Endothelial cell of umbilical vein (primary cell): ENCODE data around the gene ARFGEF3. TPM values are rescaled to one million over a fixed set of nuclear protein-coding genes. Genes with fewer than 3 reads are reported as not detected.

ENCODE experiments used
- BruUV-seq: library from RNA; stranded (reverse); fragments of 400-500 nt; replicated peaks from 2 replicates; lab custom pipeline; 2021; lab: Mats Ljungman, UMichigan
- CTCF ChIA-PET: fragments of 300-600, 350-600 bp; sonication (Branson Sonifier 250); formaldehyde crosslinking; loops from one replicate; lab custom pipeline; 2021; ENCODE audit warnings: antibody characterized with exemption, inconsistent platforms; lab: Charles Lee
- POLR2A ChIA-PET: fragments of 300-600, 350-600 bp; sonication (Branson Sonifier 250); formaldehyde crosslinking; loops from one replicate; lab custom pipeline; 2021; ENCODE audit warnings: antibody characterized with exemption, inconsistent platforms; lab: Charles Lee
- DNase-seq: peaks from one replicate; pipeline ENCODE4 v3.0.0-alpha.2; 2011; ENCODE audit warnings: low read depth, low spot score
- FAIRE-seq: peaks from 2 replicates; lab custom pipeline; 2011; peaks lifted over from hg19 to GRCh38; lab: Jason Lieb, UNC
- H2AFZ ChIP-seq: 2 replicates; pipeline ENCODE4 v1.6.0; 2012; ENCODE audit warnings: low read depth, low read length, control low read depth, inconsistent platforms
- H3K27ac ChIP-seq: 2 replicates; pipeline ENCODE4 v1.5.1; 2011; ENCODE audit warnings: low read depth, mild to moderate bottlenecking, control low read depth, low read length, moderate library complexity; ENCODE audit not compliant: insufficient read depth
- H3K27me3 ChIP-seq, 2 experiments: 2 replicates each; pipeline versions ENCODE4 v1.6.0 to v1.6.1; 2011; ENCODE audit warnings: low read length in 2 of 2, mixed read lengths in 1 of 2; ENCODE audit not compliant: control insufficient read depth in 2 of 2, insufficient read depth in 2 of 2
- H3K36me3 ChIP-seq, 2 experiments: 2 replicates in 1 of 2; 3 replicates in 1 of 2; pipeline ENCODE4 v1.5.1; 2011; ENCODE audit warnings: low read length in 2 of 2, mild to moderate bottlenecking in 1 of 2, moderate library complexity in 1 of 2; ENCODE audit not compliant: control insufficient read depth in 2 of 2, insufficient read depth in 2 of 2; ENCODE audit errors: extremely low read depth in 1 of 2
- H3K4me1 ChIP-seq: 3 replicates; pipeline ENCODE4 v1.5.1; 2011; ENCODE audit warnings: mild to moderate bottlenecking, low read length; ENCODE audit not compliant: control insufficient read depth, insufficient read depth; ENCODE audit errors: extremely low read depth
- H3K4me2 ChIP-seq: 2 replicates; pipeline ENCODE4 v1.6.1; 2011; ENCODE audit warnings: low read length, control low read depth, mixed read lengths; ENCODE audit not compliant: insufficient read depth
- H3K4me3 ChIP-seq, 3 experiments: fragments of 200-600 bp in 1 of 3; sonication (generic), shearing (Covaris generic) in 1 of 3; replicated peaks in 1 of 3; 2 replicates each; pipeline ENCODE4 v1.5.1; 2011 to 2016; ENCODE audit warnings: control low read depth in 3 of 3, low read length in 3 of 3, mild to moderate bottlenecking in 2 of 3, inconsistent platforms in 1 of 3, low read depth in 1 of 3, moderate library complexity in 1 of 3; ENCODE audit not compliant: insufficient read depth in 1 of 3
- H3K79me2 ChIP-seq: 2 replicates; pipeline ENCODE4 v1.6.0; 2012; ENCODE audit warnings: low read length, inconsistent platforms; ENCODE audit not compliant: control insufficient read depth, insufficient read depth
- H3K9ac ChIP-seq: replicated peaks from 2 replicates; pipeline ENCODE3; 2011; ENCODE audit warnings: low read length, control low read depth; ENCODE audit not compliant: insufficient read depth; ENCODE audit errors: extremely low read depth
- H3K9me1 ChIP-seq: replicated peaks from 3 replicates; pipeline ENCODE4 v1.6.0; 2011; ENCODE audit warnings: mild to moderate bottlenecking, low read length; ENCODE audit not compliant: control insufficient read depth, insufficient read depth; ENCODE audit errors: extremely low read depth
- H3K9me3 ChIP-seq: replicated peaks from 2 replicates; pipeline ENCODE4 v1.5.1; 2012; ENCODE audit warnings: low read length, inconsistent platforms; ENCODE audit not compliant: control insufficient read depth, insufficient read depth
- H4K20me1 ChIP-seq: replicated peaks from 2 replicates; pipeline ENCODE3; 2011; ENCODE audit warnings: mild to moderate bottlenecking, low read length; ENCODE audit not compliant: control insufficient read depth, insufficient read depth; ENCODE audit errors: extremely low read depth
- EZH2 ChIP-seq: IDR thresholded peaks from 2 replicates; pipeline ENCODE4 v1.6.1; 2012; ENCODE audit warnings: borderline replicate concordance, low read depth, mild to moderate bottlenecking, moderate library complexity, low read length, inconsistent platforms; ENCODE audit not compliant: severe bottlenecking
- FOS ChIP-seq: IDR thresholded peaks from 2 replicates; pipeline ENCODE4 v1.6.1; 2011; ENCODE audit warnings: mild to moderate bottlenecking, low read length, moderate library complexity, borderline replicate concordance; ENCODE audit not compliant: insufficient read depth
- JUN ChIP-seq: IDR thresholded peaks from 2 replicates; pipeline ENCODE4 v1.6.1; 2011; ENCODE audit warnings: borderline replicate concordance, low read depth; ENCODE audit not compliant: insufficient read length, insufficient read depth
- POLR2A ChIP-seq: IDR thresholded peaks from 2 replicates; pipeline ENCODE4 v1.6.1; 2012; ENCODE audit warnings: low read depth, mild to moderate bottlenecking, control low read depth, low read length
- POLR2AphosphoS5 ChIP-seq: IDR thresholded peaks from 2 replicates; pipeline ENCODE4 v1.6.1; 2012; ENCODE audit warnings: low read depth, mild to moderate bottlenecking, control low read depth, low read length, moderate library complexity; ENCODE audit not compliant: insufficient read depth
- dilution Hi-C: fragments of 300-500 bp; cut with MboI; formaldehyde crosslinking; loops from one replicate; pipeline ENCODE4 v1.15.0; 2019; ENCODE audit warnings: low sequenced_read_pairs; ENCODE audit not compliant: extremely low pct_ligation_motif_present
- intact Hi-C: fragments of 100-400 bp; cut with micrococcal nuclease; formaldehyde crosslinking; loops from one replicate; pipeline ENCODE4 v1.10.0; 2022
- polyA plus RNA-seq, 4 experiments: library from polyadenylated mRNA; depleted of rRNA in 3 of 4; stranded (reverse) in 3 of 4; unstranded in 1 of 4; fragments of >200 nt; gene quantifications; 2 replicates each; pipeline versions ENCODE4 v1.2.1 to v1.2.3, GENCODE V29; 2011 to 2012; ENCODE audit warnings: missing spikeins in 1 of 4
- total RNA-seq: library from RNA; stranded (reverse); gene quantifications from 2 replicates; pipeline ENCODE4 v1.2.3, GENCODE V29; 2021
- TF ChIP-seq, protein P1 (sequence below): IDR thresholded peaks from 2 replicates; pipeline ENCODE4 v1.6.1; 2011; ENCODE audit not compliant: insufficient read depth, insufficient read length
- TF ChIP-seq, protein P2 (sequence below), 2 donors: IDR thresholded peaks; 1 replicate in 1 of 2; 2 replicates in 1 of 2; pipeline ENCODE4 v1.5.1; 2011; ENCODE audit warnings: low read length in 2 of 2, mild to moderate bottlenecking in 2 of 2, moderate library complexity in 2 of 2, control low read depth in 1 of 2, inconsistent platforms in 1 of 2, low read depth in 1 of 2; ENCODE audit not compliant: insufficient read depth in 1 of 2; ENCODE audit errors: extremely low read depth in 1 of 2

The ARFGEF3 gene
- total and polyA plus RNA-seq, 2 donors (not counting 3 experiments of a cell fraction or from before 2014, with no cell fraction given), result 1.3 to 7.3 TPM

DNA sequence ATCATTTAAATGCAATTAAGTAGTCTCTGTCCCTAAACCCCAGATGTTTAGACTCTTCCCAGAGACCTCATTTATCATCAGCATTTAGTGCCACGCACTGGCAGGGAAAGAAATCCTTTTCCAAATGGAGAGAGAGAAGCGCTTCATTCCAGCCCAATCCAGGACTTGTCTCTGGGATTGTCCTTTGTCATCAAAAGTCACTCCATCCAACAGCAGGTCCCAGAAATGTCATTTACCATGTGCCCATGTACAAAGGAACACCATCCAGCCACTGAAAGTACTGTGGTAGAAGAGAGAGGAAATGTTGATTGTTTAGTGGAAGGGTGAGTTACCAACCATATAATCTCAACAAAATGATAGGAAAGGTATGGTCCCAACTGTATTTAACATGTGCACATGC lies 149.1 kb downstream of the ARFGEF3 start:
- Histone ChIP-seq H2AFZ (no peak overlapping the region), H3K79me2 (no peaks in the 10 kb centered on the region), H3K27ac (no peak overlapping the region), H3K4me2 (no peak overlapping the region), H3K4me1 (no peaks in the 10 kb centered on the region), H3K36me3 (no peaks in the 10 kb centered on the region), H3K9me3 (no peaks in the 10 kb centered on the region), H3K27me3 (no peaks in the 10 kb centered on the region), H3K9me1 (no peaks in the 10 kb centered on the region), H3K9ac (no peak overlapping the region), H4K20me1 (no peaks in the 10 kb centered on the region), H3K4me3 (no peak overlapping the region)
- CTCF ChIA-PET, result no interaction called here
- dilution Hi-C loops (no loop called here), intact Hi-C loops (no loop called here)
- no TSS peak for BruUV-seq
- no peak for TF ChIP-seq JUN
- POLR2A ChIA-PET, result no interaction called here
- DNase-seq (no peak), FAIRE-seq (no peak)

DNA sequence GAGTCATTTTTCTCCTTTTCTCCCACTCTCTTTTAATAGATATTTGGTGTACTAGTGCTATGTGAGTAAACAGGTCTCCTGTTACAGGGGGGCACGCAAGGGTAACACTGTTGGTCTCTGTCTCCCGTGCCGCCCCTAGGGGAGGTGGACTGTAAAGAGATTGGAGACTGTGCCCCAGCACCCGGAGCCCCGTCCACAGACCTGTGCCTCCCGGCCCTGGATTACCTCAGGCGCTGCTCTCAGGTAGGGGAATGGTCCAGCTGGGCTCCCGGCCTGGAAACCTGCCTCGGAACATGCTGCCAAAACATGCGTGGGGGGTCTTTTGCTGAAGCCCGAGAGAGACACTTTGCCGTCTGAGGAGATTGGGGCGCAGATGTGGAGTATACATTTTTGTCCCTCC lies 149.5 kb downstream of the ARFGEF3 start:
- TF ChIP-seq JUN (no peak), FOS (no peak), EZH2 (no peak), POLR2AphosphoS5 (no peak), POLR2A (no peak)
- TF ChIP-seq, protein P1, sequence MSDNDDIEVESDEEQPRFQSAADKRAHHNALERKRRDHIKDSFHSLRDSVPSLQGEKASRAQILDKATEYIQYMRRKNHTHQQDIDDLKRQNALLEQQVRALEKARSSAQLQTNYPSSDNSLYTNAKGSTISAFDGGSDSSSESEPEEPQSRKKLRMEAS, result no peak
- TF ChIP-seq, protein P2, sequence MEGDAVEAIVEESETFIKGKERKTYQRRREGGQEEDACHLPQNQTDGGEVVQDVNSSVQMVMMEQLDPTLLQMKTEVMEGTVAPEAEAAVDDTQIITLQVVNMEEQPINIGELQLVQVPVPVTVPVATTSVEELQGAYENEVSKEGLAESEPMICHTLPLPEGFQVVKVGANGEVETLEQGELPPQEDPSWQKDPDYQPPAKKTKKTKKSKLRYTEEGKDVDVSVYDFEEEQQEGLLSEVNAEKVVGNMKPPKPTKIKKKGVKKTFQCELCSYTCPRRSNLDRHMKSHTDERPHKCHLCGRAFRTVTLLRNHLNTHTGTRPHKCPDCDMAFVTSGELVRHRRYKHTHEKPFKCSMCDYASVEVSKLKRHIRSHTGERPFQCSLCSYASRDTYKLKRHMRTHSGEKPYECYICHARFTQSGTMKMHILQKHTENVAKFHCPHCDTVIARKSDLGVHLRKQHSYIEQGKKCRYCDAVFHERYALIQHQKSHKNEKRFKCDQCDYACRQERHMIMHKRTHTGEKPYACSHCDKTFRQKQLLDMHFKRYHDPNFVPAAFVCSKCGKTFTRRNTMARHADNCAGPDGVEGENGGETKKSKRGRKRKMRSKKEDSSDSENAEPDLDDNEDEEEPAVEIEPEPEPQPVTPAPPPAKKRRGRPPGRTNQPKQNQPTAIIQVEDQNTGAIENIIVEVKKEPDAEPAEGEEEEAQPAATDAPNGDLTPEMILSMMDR (IDR thresholded peaks at IDR 0.05; ENCODE audit: extremely low read depth in 1 of 2, insufficient read depth in 1 of 2, low read depth in 1 of 2, low read length in 2 of 2), result no peak
- no TSS peak for BruUV-seq
- DNase-seq, result no peak
- Histone ChIP-seq H4K20me1 (no peaks in the 10 kb centered on the region), H3K9ac (no peak overlapping the region), H3K79me2 (no peaks in the 10 kb centered on the region), H2AFZ (no peak overlapping the region), H3K27me3 (no peaks in the 10 kb centered on the region), H3K4me1 (no peaks in the 10 kb centered on the region), H3K4me2 (no peak overlapping the region), H3K27ac (no peak overlapping the region), H3K4me3 (no peak overlapping the region), H3K9me3 (no peaks in the 10 kb centered on the region), H3K9me1 (no peaks in the 10 kb centered on the region), H3K36me3 (no peaks in the 10 kb centered on the region)
- intact Hi-C loops (no loop called here), dilution Hi-C loops (no loop called here)
- FAIRE-seq, result no peak
- CTCF ChIA-PET, result no interaction called here
- POLR2A ChIA-PET, result no interaction called here
